Ovary (tissue), 3 donors: ENCODE data around the gene GLDN.

ENCODE experiments used
- EP300 ChIP-seq: sonication (generic); formaldehyde crosslinking; IDR thresholded peaks from one replicate; pipeline ENCODE4 v1.6.1; 2017; ENCODE audit warnings: antibody characterized with exemption
- POLR2A ChIP-seq: fragments of 450-650 bp; IDR thresholded peaks from one replicate; pipeline ENCODE4 v1.6.1; 2017; ENCODE audit warnings: antibody characterized with exemption, mild to moderate bottlenecking, moderate library complexity
- TF ChIP-seq, protein P1 (sequence below), 3 donors: fragments of 450-650 bp in 2 of 3; fragments of 200-600 bp in 1 of 3; IDR thresholded peaks; one replicate each; pipeline versions ENCODE4 v1.5.1 to v1.8.0; 2016 to 2022; ENCODE audit warnings: antibody characterized with exemption in 3 of 3, mild to moderate bottlenecking in 1 of 3
- donor health status: DM: no; HTN: no; CAD: no.

GRCh38 chr15:51348688-51349087, 7.2 kb downstream of the GLDN start:
- TF ChIP-seq, protein P1, sequence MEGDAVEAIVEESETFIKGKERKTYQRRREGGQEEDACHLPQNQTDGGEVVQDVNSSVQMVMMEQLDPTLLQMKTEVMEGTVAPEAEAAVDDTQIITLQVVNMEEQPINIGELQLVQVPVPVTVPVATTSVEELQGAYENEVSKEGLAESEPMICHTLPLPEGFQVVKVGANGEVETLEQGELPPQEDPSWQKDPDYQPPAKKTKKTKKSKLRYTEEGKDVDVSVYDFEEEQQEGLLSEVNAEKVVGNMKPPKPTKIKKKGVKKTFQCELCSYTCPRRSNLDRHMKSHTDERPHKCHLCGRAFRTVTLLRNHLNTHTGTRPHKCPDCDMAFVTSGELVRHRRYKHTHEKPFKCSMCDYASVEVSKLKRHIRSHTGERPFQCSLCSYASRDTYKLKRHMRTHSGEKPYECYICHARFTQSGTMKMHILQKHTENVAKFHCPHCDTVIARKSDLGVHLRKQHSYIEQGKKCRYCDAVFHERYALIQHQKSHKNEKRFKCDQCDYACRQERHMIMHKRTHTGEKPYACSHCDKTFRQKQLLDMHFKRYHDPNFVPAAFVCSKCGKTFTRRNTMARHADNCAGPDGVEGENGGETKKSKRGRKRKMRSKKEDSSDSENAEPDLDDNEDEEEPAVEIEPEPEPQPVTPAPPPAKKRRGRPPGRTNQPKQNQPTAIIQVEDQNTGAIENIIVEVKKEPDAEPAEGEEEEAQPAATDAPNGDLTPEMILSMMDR (IDR thresholded peaks at IDR 0.05): no peak
- TF ChIP-seq POLR2A (no peak), EP300 (no peak)
